Measurements from ENCODE around the gene SMIM9. TPM values are rescaled to one million over a fixed set of nuclear protein-coding genes. Genes with fewer than 3 reads are reported as not detected.
"Not testable (repeated sequence)": the region's sequence is repeated elsewhere in the genome, so short reads cannot be mapped to it uniquely, and the experiment has no call there.

SMIM9 gene
- total and polyA plus RNA-seq, 5 donors = not detected

DNA sequence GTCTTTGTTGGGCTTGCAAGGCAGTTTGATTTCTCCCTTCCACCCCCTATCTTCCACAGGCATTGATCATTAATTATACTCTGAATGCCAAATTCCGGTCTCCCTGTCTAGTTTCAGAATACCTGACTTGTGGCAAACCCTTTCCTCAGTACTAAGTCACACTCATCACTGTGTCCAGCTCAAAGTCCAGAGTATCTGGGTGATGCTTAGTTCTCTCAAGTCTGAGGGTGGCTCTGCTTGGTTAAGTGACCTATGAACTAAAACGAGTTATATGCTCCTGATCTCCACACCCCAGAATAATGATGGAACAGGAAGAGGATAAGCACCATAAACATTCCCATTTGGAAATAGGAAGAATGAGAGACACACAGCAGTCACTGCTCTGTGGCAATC lies 6.5 kb downstream of the SMIM9 start:
- Histone ChIP-seq H3K27ac (ENCODE audit: low read length) (no peak overlapping the region), H3K27me3 (ENCODE audit: control insufficient read depth, insufficient read depth) (no peaks in the 10 kb centered on the region), H3K9me3 (ENCODE audit: control insufficient read depth, low read length) (no peaks in the 10 kb centered on the region), H3K4me3 (ENCODE audit: low read length) (no peak overlapping the region), H3K4me1 (ENCODE audit: control insufficient read depth, insufficient read depth, low read length) (no peaks in the 10 kb centered on the region)
- 82% methylated on average over 2 of the region's 2 CpGs for WGBS
- intact Hi-C loops (cut with DNase I) = no loop called here
- no peak for ATAC-seq
- DNase-seq = no peak

DNA sequence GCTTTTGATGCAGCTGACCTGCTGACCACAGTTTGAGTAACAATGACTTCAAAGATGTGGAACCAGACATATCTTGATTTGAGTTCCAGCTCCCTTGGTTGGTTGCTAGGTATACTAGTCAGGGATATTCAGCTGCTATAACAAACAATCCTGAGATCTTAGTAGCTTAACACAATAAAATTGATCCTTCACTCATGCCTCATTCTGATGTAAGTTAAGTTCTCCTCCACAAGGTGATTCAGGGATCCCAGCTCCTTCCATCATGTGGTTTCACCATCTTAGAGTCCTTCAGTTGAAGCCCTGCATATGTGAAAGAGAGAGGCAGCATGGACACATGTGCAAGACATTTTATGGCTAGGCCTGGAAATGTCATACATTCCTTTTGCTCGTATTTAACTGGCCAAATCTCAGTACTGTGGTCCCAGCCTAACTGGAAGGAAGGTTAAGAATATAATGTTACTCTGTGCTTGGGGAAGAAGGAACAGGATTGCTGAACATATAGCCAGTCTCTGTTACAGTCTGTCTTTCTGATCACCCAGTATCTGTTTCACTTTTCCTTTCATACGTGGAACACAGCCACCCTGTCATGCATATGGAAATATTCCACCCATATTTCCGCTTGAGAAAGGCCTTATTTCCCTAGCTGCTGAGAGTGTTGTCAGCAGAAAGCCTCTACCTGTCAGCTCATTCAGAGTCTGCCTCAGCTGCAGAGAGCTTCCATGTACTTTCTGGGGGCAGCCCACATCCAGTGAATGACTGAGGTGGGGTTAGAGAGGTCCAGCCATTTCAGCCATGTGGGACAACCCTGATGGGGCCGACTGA lies 7.1 kb downstream of the SMIM9 start:
- Histone ChIP-seq H3K4me1 (ENCODE audit: control insufficient read depth, insufficient read depth, low read length) (no peaks in the 10 kb centered on the region), H3K27ac (ENCODE audit: low read length) (no peak overlapping the region), H3K4me3 (ENCODE audit: low read length) (no peak overlapping the region), H3K9me3 (ENCODE audit: control insufficient read depth, low read length) (no peaks in the 10 kb centered on the region), H3K27me3 (ENCODE audit: control insufficient read depth, insufficient read depth) (no peaks in the 10 kb centered on the region)
- DNase-seq = no peak
- WGBS = 74% methylated on average over 4 of the region's 4 CpGs
- no peak for ATAC-seq
- intact Hi-C loops (cut with DNase I) = no loop called here

- H3K9me3 ChIP-seq (ENCODE audit: control insufficient read depth, low read length); H3K27me3 ChIP-seq (ENCODE audit: control insufficient read depth, insufficient read depth); intact Hi-C loops (cut with DNase I); ATAC-seq; H3K4me1 ChIP-seq (ENCODE audit: control insufficient read depth, insufficient read depth, low read length); DNase-seq; H3K27ac ChIP-seq (ENCODE audit: low read length); H3K4me3 ChIP-seq (ENCODE audit: low read length): not testable (repeated sequence)
- WGBS = no CpG with 5 or more reads among the region's 3 CpGs
Observed at GRCh38 chrX:154825586-154825985, 8.9 kb downstream of the SMIM9 start.

DNA sequence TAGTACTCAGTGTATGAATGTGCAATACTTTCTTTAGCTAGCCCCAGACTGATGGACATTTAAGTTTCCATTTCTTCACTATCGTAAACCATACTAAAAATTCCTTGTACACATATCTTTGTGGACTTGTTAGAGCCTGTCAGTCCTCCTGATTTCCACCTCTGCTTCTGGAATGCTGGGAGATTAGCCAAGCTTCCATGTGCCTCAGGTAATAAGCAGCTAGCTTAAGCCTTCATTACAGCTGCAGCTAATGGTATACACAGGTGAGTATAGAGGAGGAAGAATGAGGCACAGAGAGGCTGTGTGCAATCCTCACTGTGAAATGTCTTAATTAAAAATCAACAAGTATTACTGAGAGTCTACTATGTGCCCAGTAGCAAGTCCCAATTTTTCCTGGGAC lies 9.8 kb downstream of the SMIM9 start:
- no peak for DNase-seq
- Histone ChIP-seq H3K9me3 (ENCODE audit: control insufficient read depth, low read length) (no peaks in the 10 kb centered on the region), H3K27ac (ENCODE audit: low read length) (no peak overlapping the region), H3K27me3 (ENCODE audit: control insufficient read depth, insufficient read depth) (no peaks in the 10 kb centered on the region), H3K4me3 (ENCODE audit: low read length) (no peak overlapping the region), H3K4me1 (ENCODE audit: control insufficient read depth, insufficient read depth, low read length) (no peaks in the 10 kb centered on the region)
- intact Hi-C loops (cut with DNase I) = no loop called here
- 97% methylated on average over 1 of the region's 1 CpG for WGBS
- no peak for ATAC-seq

DNA sequence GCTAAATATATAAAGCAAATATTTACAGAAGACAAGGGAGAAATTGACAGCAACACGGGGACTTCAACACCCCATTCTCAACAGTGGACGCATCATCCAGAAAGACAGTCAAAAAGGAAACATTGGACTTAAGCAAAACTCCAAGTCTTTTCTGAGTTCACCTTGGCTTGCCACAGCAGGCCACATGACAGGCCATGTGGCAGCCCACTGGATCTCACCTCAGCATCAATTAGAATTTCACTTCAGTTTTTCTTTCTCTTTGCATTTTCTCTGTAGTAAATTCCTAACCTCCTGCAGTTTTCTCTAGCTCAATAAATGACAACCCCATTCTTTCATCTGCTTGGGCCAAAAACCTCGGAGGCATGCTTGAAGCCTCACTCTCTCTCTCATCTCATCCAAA lies 12.4 kb downstream of the SMIM9 start:
- ATAC-seq = no peak
- Histone ChIP-seq H3K9me3 (ENCODE audit: control insufficient read depth, low read length) (no peaks in the 10 kb centered on the region), H3K4me1 (ENCODE audit: control insufficient read depth, insufficient read depth, low read length) (no peaks in the 10 kb centered on the region), H3K27me3 (ENCODE audit: control insufficient read depth, insufficient read depth) (no peaks in the 10 kb centered on the region), H3K27ac (ENCODE audit: low read length) (no peak overlapping the region), H3K4me3 (ENCODE audit: low read length) (no peak overlapping the region)
- intact Hi-C loops (cut with DNase I) = no loop called here
- WGBS = 83% methylated on average over 3 of the region's 3 CpGs
- DNase-seq = no peak

- ATAC-seq = no peak
- DNase-seq = no peak
- intact Hi-C loops (cut with DNase I) = no loop called here
- no peak overlapping the region for H3K27ac ChIP-seq (ENCODE audit: low read length)
- H3K4me3 ChIP-seq (ENCODE audit: low read length) = no peak overlapping the region
- no peaks in the 10 kb centered on the region for H3K27me3 ChIP-seq (ENCODE audit: control insufficient read depth, insufficient read depth)
- no peaks in the 10 kb centered on the region for H3K4me1 ChIP-seq (ENCODE audit: control insufficient read depth, insufficient read depth, low read length)
- no peaks in the 10 kb centered on the region for H3K9me3 ChIP-seq (ENCODE audit: control insufficient read depth, low read length)
Observed at GRCh38 chrX:154821523-154821922, 12.9 kb downstream of the SMIM9 start.

DNA sequence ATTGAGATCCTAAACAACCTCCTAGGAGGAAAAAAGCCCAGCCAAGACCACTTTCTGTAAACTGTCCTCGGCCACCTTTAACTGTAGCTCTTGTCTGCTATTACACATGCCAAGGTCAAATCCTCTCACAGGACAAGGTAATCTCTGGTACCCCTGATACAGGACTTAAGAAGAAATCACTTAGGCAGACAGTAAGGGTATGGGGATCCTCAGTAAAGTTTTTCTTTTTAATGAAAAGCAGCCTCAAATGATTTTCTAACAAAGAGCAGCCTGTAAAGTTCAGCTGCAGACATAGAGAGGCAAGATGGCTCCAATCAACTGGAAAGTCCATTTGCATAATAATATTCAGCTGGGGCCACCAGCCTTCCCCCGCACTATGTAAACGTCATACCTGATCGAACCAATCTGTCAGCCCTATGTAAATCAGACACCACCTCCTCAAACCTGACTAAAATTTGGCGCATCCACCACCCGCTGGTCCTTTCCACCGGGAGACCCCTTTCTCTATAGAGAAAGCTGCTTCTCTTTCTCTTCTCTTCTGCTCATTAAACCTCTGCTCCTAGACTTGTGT lies 14.6 kb downstream of the SMIM9 start:
- no peak overlapping the region for H3K4me3 ChIP-seq (ENCODE audit: low read length)
- H3K27me3 ChIP-seq (ENCODE audit: control insufficient read depth, insufficient read depth) = no peaks in the 10 kb centered on the region
- intact Hi-C loops (cut with DNase I) = no loop called here
- ATAC-seq (no peak), DNase-seq (no peak)
- no peaks in the 10 kb centered on the region for H3K4me1 ChIP-seq (ENCODE audit: control insufficient read depth, insufficient read depth, low read length)
- no peak overlapping the region for H3K27ac ChIP-seq (ENCODE audit: low read length)
- H3K9me3 ChIP-seq (ENCODE audit: control insufficient read depth, low read length) = no peaks in the 10 kb centered on the region
- WGBS = 86% methylated on average over 7 of the region's 7 CpGs

- 78% methylated on average over 11 of the region's 11 CpGs for WGBS
- ATAC-seq = no peak
- no peaks in the 10 kb centered on the region for H3K27me3 ChIP-seq (ENCODE audit: control insufficient read depth, insufficient read depth)
- H3K4me1 ChIP-seq (ENCODE audit: control insufficient read depth, insufficient read depth, low read length) = no peaks in the 10 kb centered on the region
- H3K27ac ChIP-seq (ENCODE audit: low read length) = no peak overlapping the region
- DNase-seq = no peak
- H3K9me3 ChIP-seq (ENCODE audit: control insufficient read depth, low read length) = no peaks in the 10 kb centered on the region
- H3K4me3 ChIP-seq (ENCODE audit: low read length) = no peak overlapping the region
- intact Hi-C loops (cut with DNase I) = no loop called here
Observed at GRCh38 chrX:154818916-154819770, 15.3 kb downstream of the SMIM9 start.

DNA sequence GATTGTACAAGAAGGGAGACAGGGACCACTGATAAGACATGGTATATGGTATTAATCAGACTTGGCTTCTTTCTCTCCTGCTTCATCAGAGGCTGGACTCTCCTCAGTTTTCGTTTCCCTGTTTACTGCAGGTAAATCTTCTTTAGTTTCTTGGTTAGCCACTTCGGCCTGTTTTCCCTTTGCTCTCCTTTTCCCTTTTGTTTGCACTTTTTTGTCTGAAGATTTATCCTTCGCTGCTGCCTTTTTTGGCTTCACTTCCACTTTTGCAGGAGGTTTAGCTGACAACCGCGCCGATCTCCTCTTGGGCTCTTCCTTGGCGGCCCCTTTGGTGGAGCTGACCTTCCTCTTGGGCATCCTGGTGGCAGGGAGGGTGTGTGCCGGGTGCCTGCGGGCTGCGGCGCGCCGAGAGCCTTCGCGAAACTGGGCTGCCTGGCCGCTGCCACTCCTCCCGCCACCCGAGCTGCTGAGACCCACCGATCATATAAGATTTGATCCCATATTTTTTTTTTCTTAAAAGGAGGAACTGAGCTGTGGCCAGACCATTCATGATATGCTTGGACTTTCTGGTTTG lies 17.3 kb downstream of the SMIM9 start:
- H3K27me3 ChIP-seq (ENCODE audit: control insufficient read depth, insufficient read depth); H3K27ac ChIP-seq (ENCODE audit: low read length); H3K4me1 ChIP-seq (ENCODE audit: control insufficient read depth, insufficient read depth, low read length); intact Hi-C loops (cut with DNase I); DNase-seq; ATAC-seq; H3K4me3 ChIP-seq (ENCODE audit: low read length); H3K9me3 ChIP-seq (ENCODE audit: control insufficient read depth, low read length): not testable (repeated sequence)
- 94% methylated on average over 19 of the region's 19 CpGs for WGBS

GRCh38 chrX:154816326-154816898 lies 18.1 kb downstream of the SMIM9 start:
- H3K4me3 ChIP-seq (ENCODE audit: low read length); ATAC-seq; H3K27me3 ChIP-seq (ENCODE audit: control insufficient read depth, insufficient read depth); H3K27ac ChIP-seq (ENCODE audit: low read length); H3K9me3 ChIP-seq (ENCODE audit: control insufficient read depth, low read length); intact Hi-C loops (cut with DNase I); H3K4me1 ChIP-seq (ENCODE audit: control insufficient read depth, insufficient read depth, low read length); DNase-seq: not testable (repeated sequence)
- WGBS = 79% methylated on average over 4 of the region's 4 CpGs

All from right cardiac atrium (tissue), 5 donors.